ENCODE data around the gene DEUP1.

The DEUP1 gene

DNA sequence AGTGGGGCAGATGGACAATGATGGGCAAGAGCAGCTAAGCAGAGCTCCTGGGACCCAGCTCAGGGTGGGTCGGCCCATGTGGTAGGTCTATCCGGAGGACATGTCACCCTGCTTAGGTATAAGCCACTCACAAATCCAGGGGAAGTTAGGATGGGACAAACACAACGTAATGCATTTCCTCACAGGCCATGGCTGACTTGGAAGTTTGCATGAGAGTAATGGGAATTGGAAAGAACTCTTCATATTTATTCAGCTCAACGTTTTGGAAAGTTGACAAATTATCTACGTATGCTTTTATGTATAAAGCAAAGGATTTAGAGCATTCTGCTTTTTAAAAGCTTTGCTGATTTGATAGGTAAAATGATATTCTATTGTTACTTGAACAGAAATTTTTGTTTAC, 137.7 kb downstream of the DEUP1 start:
- in situ Hi-C loops (cut with MboI; ENCODE audit: low pct_unique_long_range_greater_than_20kb, low sequenced_read_pairs, unreplicated experiment): no loop called here
- no peak for DNase-seq (ENCODE audit: low spot score)
- TF ChIP-seq, protein P1, sequence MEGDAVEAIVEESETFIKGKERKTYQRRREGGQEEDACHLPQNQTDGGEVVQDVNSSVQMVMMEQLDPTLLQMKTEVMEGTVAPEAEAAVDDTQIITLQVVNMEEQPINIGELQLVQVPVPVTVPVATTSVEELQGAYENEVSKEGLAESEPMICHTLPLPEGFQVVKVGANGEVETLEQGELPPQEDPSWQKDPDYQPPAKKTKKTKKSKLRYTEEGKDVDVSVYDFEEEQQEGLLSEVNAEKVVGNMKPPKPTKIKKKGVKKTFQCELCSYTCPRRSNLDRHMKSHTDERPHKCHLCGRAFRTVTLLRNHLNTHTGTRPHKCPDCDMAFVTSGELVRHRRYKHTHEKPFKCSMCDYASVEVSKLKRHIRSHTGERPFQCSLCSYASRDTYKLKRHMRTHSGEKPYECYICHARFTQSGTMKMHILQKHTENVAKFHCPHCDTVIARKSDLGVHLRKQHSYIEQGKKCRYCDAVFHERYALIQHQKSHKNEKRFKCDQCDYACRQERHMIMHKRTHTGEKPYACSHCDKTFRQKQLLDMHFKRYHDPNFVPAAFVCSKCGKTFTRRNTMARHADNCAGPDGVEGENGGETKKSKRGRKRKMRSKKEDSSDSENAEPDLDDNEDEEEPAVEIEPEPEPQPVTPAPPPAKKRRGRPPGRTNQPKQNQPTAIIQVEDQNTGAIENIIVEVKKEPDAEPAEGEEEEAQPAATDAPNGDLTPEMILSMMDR (IDR thresholded peaks at IDR 0.05; ENCODE audit: extremely low read depth, insufficient read depth, missing control alignments): no peak

DNA sequence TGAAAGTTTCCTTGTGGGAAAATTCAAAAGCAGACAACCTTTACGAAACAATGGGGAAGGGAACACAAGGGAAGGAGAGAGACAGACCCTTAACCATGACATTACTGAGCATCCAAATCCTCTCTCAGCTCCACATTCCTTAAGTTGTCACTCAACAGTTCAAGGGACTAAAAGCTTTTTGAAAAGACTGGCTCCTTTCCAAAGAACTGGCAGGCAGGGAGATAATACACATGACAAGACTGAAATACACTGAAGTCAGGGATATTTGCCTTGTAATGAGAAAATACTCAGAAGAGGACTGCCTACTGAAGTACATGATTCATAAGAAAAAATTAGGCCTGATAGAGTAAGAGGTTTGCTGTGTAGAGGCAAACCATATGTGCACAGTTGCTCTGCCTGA, 143.6 kb downstream of the DEUP1 start:
- in situ Hi-C loops (cut with MboI; ENCODE audit: low pct_unique_long_range_greater_than_20kb, low sequenced_read_pairs, unreplicated experiment): no loop called here
- DNase-seq (ENCODE audit: low spot score): no peak
- TF ChIP-seq, protein P1 (IDR thresholded peaks at IDR 0.05; ENCODE audit: extremely low read depth, insufficient read depth, missing control alignments): no peak

DNA sequence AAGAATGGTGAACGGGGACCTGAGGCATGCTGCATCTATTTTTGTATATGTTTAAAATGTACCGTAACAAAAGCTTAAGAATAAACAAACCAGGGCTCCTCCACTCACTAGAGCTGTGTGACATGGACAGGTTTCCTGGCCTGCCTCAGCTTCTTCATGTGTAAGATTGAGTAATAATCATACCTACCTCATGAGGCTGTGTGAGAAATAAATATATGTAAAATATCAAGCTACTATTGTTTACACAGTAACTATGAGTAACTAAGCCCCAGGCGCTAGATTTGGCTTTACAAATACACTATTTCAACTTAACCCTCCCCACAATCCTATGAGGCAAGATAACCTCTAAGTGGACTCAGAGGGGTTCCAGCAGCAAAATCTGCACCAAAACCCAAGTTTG, 146.3 kb downstream of the DEUP1 start:
- TF ChIP-seq, protein P1 (IDR thresholded peaks at IDR 0.05; ENCODE audit: extremely low read depth, insufficient read depth, missing control alignments): no peak
- in situ Hi-C loops (cut with MboI; ENCODE audit: low pct_unique_long_range_greater_than_20kb, low sequenced_read_pairs, unreplicated experiment): no loop called here
- DNase-seq (ENCODE audit: low spot score): no peak

DNA sequence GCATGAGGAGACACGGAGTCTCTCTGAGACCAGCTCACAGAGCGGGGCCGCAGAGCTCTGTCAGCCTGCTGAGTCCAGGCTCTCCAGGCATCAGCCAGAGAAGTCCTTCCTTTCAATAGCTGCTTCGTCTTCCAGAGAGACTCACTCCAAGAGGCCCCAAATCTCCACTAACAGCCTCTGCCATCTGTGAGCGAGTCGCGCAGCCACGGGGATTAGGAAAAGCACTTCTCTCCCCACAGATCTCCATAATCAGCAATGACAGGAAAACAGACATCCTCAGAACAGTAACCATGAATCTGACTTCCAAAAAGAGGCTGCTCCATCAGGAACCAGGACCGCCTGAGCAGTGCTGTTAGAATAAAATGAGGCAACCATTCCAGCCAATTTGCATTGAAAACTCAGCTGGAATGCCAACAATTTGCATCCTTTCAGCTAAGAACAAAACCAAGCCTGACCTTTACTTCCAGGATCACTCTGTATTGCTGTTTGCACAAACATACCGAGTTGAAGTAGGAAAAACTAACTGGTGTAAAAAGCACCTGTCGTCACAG, 147.2 kb downstream of the DEUP1 start:
- in situ Hi-C loops (cut with MboI; ENCODE audit: low pct_unique_long_range_greater_than_20kb, low sequenced_read_pairs, unreplicated experiment): no loop called here
- DNase-seq (ENCODE audit: low spot score): no peak
- TF ChIP-seq, protein P1 (IDR thresholded peaks at IDR 0.05; ENCODE audit: extremely low read depth, insufficient read depth, missing control alignments): no peak

DNA sequence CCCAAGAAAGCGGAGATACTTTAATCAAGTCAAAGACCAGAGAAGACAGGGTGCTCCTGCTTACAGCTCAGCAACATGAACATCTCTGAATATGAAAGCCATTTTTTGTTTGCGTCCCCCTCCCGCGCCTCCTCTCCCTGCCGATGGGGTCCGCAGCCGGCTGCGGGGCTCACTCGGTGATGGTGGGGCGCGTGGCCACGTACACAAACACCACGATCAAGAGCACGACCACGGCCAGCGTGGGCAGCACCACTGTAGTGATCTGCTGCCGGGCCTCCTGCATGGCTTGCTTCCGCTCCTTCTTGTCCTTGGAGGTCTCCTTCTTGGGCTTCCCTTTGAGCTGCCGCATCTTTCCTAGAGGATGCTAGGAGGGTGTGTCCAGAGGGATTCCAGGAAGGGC, 148.3 kb downstream of the DEUP1 start:
- TF ChIP-seq, protein P1 (IDR thresholded peaks at IDR 0.05; ENCODE audit: extremely low read depth, insufficient read depth, missing control alignments): no peak
- DNase-seq (ENCODE audit: low spot score): no peak
- in situ Hi-C loops (cut with MboI; ENCODE audit: low pct_unique_long_range_greater_than_20kb, low sequenced_read_pairs, unreplicated experiment): no loop called here

DNA sequence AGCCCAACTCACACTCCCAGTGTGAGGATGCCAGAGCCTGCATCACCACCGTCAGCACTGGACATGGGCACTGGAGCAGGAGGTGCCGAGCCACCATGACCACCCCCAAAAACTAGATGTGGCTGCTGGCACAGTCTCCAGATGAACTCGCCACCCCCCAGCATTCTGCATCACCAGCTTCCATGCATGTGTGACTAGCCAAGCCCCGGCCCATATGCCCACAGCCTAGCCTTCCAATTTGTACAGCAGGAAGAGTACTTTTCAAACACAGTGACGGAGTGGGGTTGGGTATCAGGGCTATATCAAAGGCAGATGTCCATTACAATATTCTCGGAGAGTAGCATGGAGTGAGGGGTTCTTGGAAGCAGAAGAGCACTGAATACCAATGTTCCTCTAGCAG, 149.7 kb downstream of the DEUP1 start:
- in situ Hi-C loops (cut with MboI; ENCODE audit: low pct_unique_long_range_greater_than_20kb, low sequenced_read_pairs, unreplicated experiment): no loop called here
- DNase-seq (ENCODE audit: low spot score): no peak
- TF ChIP-seq, protein P1 (IDR thresholded peaks at IDR 0.05; ENCODE audit: extremely low read depth, insufficient read depth, missing control alignments): no peak

DNA sequence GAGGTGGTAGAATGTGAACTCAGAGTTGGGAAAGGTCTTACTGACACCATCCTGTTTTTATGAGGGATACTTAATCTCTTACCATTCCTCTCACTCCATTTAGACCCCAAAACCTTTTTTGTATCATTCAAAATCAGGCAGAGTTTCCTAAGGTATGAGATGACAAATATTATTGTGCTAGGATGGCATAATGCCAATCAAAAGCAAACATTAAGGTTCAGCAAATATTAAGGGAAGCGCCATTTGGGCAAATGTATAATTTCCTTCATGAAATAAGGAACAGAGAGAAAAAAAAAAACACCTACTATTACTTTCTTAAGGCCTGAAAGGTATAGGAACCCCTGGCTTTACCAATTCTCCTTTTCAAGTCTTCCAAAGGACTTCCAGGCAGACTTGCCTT, 150.2 kb downstream of the DEUP1 start:
- no peak for DNase-seq (ENCODE audit: low spot score)
- in situ Hi-C loops (cut with MboI; ENCODE audit: low pct_unique_long_range_greater_than_20kb, low sequenced_read_pairs, unreplicated experiment): no loop called here
- TF ChIP-seq, protein P1 (IDR thresholded peaks at IDR 0.05; ENCODE audit: extremely low read depth, insufficient read depth, missing control alignments): no peak
